Activated CD4-positive, alpha-beta T cell treated with anti-CD3 and anti-CD28 coated beads for 36 hours (primary cell): Measurements from ENCODE around the gene RCE1. TPM values are rescaled to one million over a fixed set of nuclear protein-coding genes. Genes with fewer than 3 reads are reported as not detected.

Experiments used
- ATAC-seq: fragments of 200-7000 bp; cut with Tn5 transposase; one replicate; pipeline ENCODE4 v1.10.0; 2021; ENCODE audit warnings: mild to moderate bottlenecking, moderate library complexity
- CTCF ChIA-PET: fragments of 350-600 bp; sonication (Branson Sonifier 250); formaldehyde crosslinking; loops from one replicate; lab custom pipeline; 2021; ENCODE audit warnings: antibody characterized with exemption; lab: Charles Lee
- POLR2A ChIA-PET: fragments of 350-600 bp; sonication (Branson Sonifier 250); formaldehyde crosslinking; loops from one replicate; lab custom pipeline; 2021; ENCODE audit warnings: antibody characterized with exemption, inconsistent platforms; lab: Charles Lee
- DNase-seq: peaks from one replicate; pipeline ENCODE4 v3.0.0-alpha.2; 2020
- H3K27ac Mint-ChIP-seq: one replicate; pipeline ENCODE4 v1.8.0; 2021; ENCODE audit warnings: mixed read lengths
- H3K27me3 Mint-ChIP-seq: one replicate; pipeline ENCODE4 v1.8.0; 2021; ENCODE audit warnings: mixed read lengths
- H3K36me3 Mint-ChIP-seq: one replicate; pipeline ENCODE4 v1.8.0; 2021; ENCODE audit warnings: low read depth, mixed read lengths
- H3K4me1 Mint-ChIP-seq: one replicate; pipeline ENCODE4 v1.8.0; 2021; ENCODE audit warnings: mixed read lengths
- H3K4me3 Mint-ChIP-seq: one replicate; pipeline ENCODE4 v1.8.0; 2021; ENCODE audit warnings: mild to moderate bottlenecking, moderate library complexity, mixed read lengths
- H3K9me3 Mint-ChIP-seq: one replicate; pipeline ENCODE4 v1.8.0; 2021; ENCODE audit warnings: low read depth, mixed read lengths
- intact Hi-C, 2 experiments: fragments of 100-400 bp; cut with DNase I in 1 of 2; cut with micrococcal nuclease in 1 of 2; formaldehyde crosslinking; loops; one replicate each; pipeline versions ENCODE4 v1.14.2 to v1.15.1; 2022 to 2024; cut with DNase I, micrococcal nuclease
- total RNA-seq, 2 experiments: library from RNA; stranded (reverse); gene quantifications; one replicate each; pipeline ENCODE4 v1.2.3, GENCODE V29; 2021

Gene RCE1
- total RNA-seq, 2 experiments from 2014 or later: 24.9 to 25.6 TPM

- CTCF ChIA-PET: no interaction called here
- DNase-seq (no peak), ATAC-seq (no peak)
- Mint-ChIP-seq H3K9me3 (no peaks in the 10 kb centered on the region), H3K4me3 (peak overlapping the region; percentile 75), H3K27ac (peak overlapping the region; percentile 31), H3K36me3 (peaks cover 5% of the 10 kb centered on the region), H3K4me1 (peaks cover 4% of the 10 kb centered on the region), H3K27me3 (no peaks in the 10 kb centered on the region)
- POLR2A ChIA-PET: no interaction called here
- intact Hi-C loops: loop anchor here in 1 of 2 experiments (2.0 to 5.0 kb wide), 2 partner anchors 431 to 805 kb away; partner anchors contain the start of genes ANKRD13D and SF3B2
Observed at GRCh38 chr11:66857234-66857926, 14.1 kb downstream of the RCE1 start.

GRCh38 chr11:66857927-66858185 is 14.6 kb downstream of the RCE1 start:
- DNase-seq (no peak), ATAC-seq (no peak)
- Mint-ChIP-seq H3K9me3 (no peaks in the 10 kb centered on the region), H3K4me1 (peaks cover 4% of the 10 kb centered on the region), H3K4me3 (peak overlapping the region; percentile 75), H3K36me3 (peaks cover 5% of the 10 kb centered on the region), H3K27ac (no peak overlapping the region), H3K27me3 (no peaks in the 10 kb centered on the region)
- ChIA-PET CTCF (no interaction called here), POLR2A (no interaction called here)
- intact Hi-C loops: loop anchor here in 1 of 2 experiments (2.0 to 5.0 kb wide), 2 partner anchors 431 to 806 kb away; partner anchors contain the start of genes ANKRD13D and SF3B2

GRCh38 chr11:66858186-66858938 is 15.1 kb downstream of the RCE1 start:
- Mint-ChIP-seq H3K36me3 (peaks cover 5% of the 10 kb centered on the region), H3K27me3 (no peaks in the 10 kb centered on the region), H3K27ac (no peak overlapping the region), H3K4me3 (peak overlapping the region; percentile 75), H3K4me1 (peaks cover 4% of the 10 kb centered on the region), H3K9me3 (no peaks in the 10 kb centered on the region)
- ChIA-PET CTCF (interaction anchor here (0.7 kb wide), 1 partner anchor 22 kb away, joined by 4 read pairs; no protein-coding TSS in a partner anchor), POLR2A (interaction anchor here (0.6 kb wide), 1 partner anchor 18 kb away, joined by 3 read pairs; no protein-coding TSS in a partner anchor)
- no peak for ATAC-seq
- intact Hi-C loops: loop anchor here in 1 of 2 experiments (5.0 kb wide), 1 partner anchor 806 kb away; the partner anchor contains the start of gene SF3B2
- DNase-seq: no peak

- ChIA-PET CTCF (interaction anchor here (0.7 kb wide), 1 partner anchor 23 kb away, joined by 4 read pairs; no protein-coding TSS in a partner anchor), POLR2A (interaction anchor here (0.6 kb wide), 1 partner anchor 19 kb away, joined by 3 read pairs; no protein-coding TSS in a partner anchor)
- H3K4me3 Mint-ChIP-seq: no peak overlapping the region
- H3K27me3 Mint-ChIP-seq: no peaks in the 10 kb centered on the region
- H3K4me1 Mint-ChIP-seq: peaks cover 4% of the 10 kb centered on the region
- no peaks in the 10 kb centered on the region for H3K9me3 Mint-ChIP-seq
- DNase-seq (no peak), ATAC-seq (no peak)
- intact Hi-C loops: loop anchor here in 1 of 2 experiments (5.0 kb wide), 1 partner anchor 807 kb away; the partner anchor contains the start of gene SF3B2
- H3K36me3 Mint-ChIP-seq: peaks cover 5% of the 10 kb centered on the region
- H3K27ac Mint-ChIP-seq: no peak overlapping the region
Observed at GRCh38 chr11:66858939-66859685, 15.9 kb downstream of the RCE1 start.

GRCh38 chr11:66859686-66860448 is 16.6 kb downstream of the RCE1 start:
- H3K9me3 Mint-ChIP-seq: no peaks in the 10 kb centered on the region
- DNase-seq: no peak
- intact Hi-C loops: loop anchor here in 1 of 2 experiments (5.0 kb wide), 1 partner anchor 808 kb away; the partner anchor contains the start of gene SF3B2
- no peak overlapping the region for H3K27ac Mint-ChIP-seq
- ChIA-PET POLR2A (no interaction called here), CTCF (no interaction called here)
- no peak overlapping the region for H3K4me3 Mint-ChIP-seq
- H3K4me1 Mint-ChIP-seq: peaks cover 4% of the 10 kb centered on the region
- no peaks in the 10 kb centered on the region for H3K27me3 Mint-ChIP-seq
- no peak for ATAC-seq
- peaks cover 5% of the 10 kb centered on the region for H3K36me3 Mint-ChIP-seq

GRCh38 chr11:66860449-66860831 is 17.2 kb downstream of the RCE1 start:
- ChIA-PET POLR2A (no interaction called here), CTCF (no interaction called here)
- Mint-ChIP-seq H3K36me3 (peaks cover 5% of the 10 kb centered on the region), H3K4me3 (no peak overlapping the region), H3K9me3 (no peaks in the 10 kb centered on the region), H3K27ac (no peak overlapping the region), H3K4me1 (peaks cover 4% of the 10 kb centered on the region), H3K27me3 (no peaks in the 10 kb centered on the region)
- DNase-seq (no peak), ATAC-seq (no peak)
- intact Hi-C loops: no loop called here

- intact Hi-C loops: no loop called here
Observed at GRCh38 chr11:66861038-66861773, 18.0 kb downstream of the RCE1 start.

GRCh38 chr11:66861774-66862558 is 18.7 kb downstream of the RCE1 start:
- no peak for DNase-seq
- no peak overlapping the region for H3K27ac Mint-ChIP-seq
- no peaks in the 10 kb centered on the region for H3K9me3 Mint-ChIP-seq
- ChIA-PET CTCF (no interaction called here), POLR2A (no interaction called here)
- H3K4me3 Mint-ChIP-seq: no peak overlapping the region
- no peaks in the 10 kb centered on the region for H3K27me3 Mint-ChIP-seq
- peaks cover 5% of the 10 kb centered on the region for H3K36me3 Mint-ChIP-seq
- H3K4me1 Mint-ChIP-seq: no peaks in the 10 kb centered on the region
- ATAC-seq: no peak
- intact Hi-C loops: no loop called here

More at GRCh38 chr11:66861038-66861773, 18.0 kb downstream of the RCE1 start:
- no peak for ATAC-seq
- Mint-ChIP-seq H3K4me1 (no peaks in the 10 kb centered on the region), H3K4me3 (no peak overlapping the region), H3K36me3 (peaks cover 5% of the 10 kb centered on the region), H3K27ac (no peak overlapping the region), H3K9me3 (no peaks in the 10 kb centered on the region), H3K27me3 (no peaks in the 10 kb centered on the region)
- CTCF ChIA-PET: no interaction called here
- DNase-seq: no peak
- POLR2A ChIA-PET: no interaction called here

- ChIA-PET POLR2A (no interaction called here), CTCF (interaction anchor here (0.7 kb wide), 1 partner anchor 37 kb away, joined by 3 read pairs; no protein-coding TSS in a partner anchor)
- no peaks in the 10 kb centered on the region for H3K9me3 Mint-ChIP-seq
- H3K27ac Mint-ChIP-seq: no peak overlapping the region
- peaks cover 5% of the 10 kb centered on the region for H3K36me3 Mint-ChIP-seq
- intact Hi-C loops: no loop called here
- DNase-seq: no peak
- H3K27me3 Mint-ChIP-seq: no peaks in the 10 kb centered on the region
- no peak for ATAC-seq
- H3K4me3 Mint-ChIP-seq: no peak overlapping the region
- H3K4me1 Mint-ChIP-seq: no peaks in the 10 kb centered on the region
Observed at GRCh38 chr11:66862559-66863037, 19.4 kb downstream of the RCE1 start.
